ENCODE data around the gene NONO. TPM values are rescaled to one million over a fixed set of nuclear protein-coding genes. Genes with fewer than 3 reads are reported as not detected.
"Not testable (repeated sequence)": the region's sequence is repeated elsewhere in the genome, so short reads cannot be mapped to it uniquely, and the experiment has no call there.

Gene NONO
- total RNA-seq, 2 donors from 2014 or later: 527 to 606 TPM

DNA sequence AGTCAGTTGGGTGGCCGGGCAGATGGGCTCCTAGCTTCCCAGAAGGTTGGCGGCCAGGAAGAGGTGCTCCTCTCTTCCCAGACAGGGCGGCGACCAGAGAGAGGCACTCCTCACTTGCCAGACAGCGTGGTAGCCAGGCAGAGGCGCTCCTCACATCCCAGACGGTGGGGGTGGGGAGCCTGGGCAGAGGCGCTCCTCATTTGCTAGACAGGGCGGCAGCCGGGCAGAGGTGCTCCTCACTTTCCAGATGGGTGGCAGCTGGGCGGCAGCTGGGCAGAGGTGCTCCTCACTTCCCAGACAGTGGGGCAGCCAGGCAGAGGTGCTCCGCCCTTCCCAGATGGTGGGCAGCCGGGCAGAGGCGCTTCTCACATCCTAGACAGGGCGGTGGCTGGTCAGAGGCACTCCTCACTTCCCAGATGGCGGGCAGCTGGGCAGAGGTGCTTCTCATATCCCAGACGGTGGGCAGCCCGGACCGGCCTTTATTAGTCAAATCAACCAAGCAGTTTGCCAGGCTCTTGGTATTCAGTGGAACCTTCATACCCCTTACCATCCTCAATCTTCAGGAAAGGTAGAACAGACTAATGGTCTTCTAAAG lies 13.5 kb upstream of the NONO start:
- no peak for DNase-seq (ENCODE audit: low spot score in 2 of 2)
- Mint-ChIP-seq H3K27ac (no peak overlapping the region), H3K36me3 (no peaks in the 10 kb centered on the region), H3K9me3 (no peaks in the 10 kb centered on the region)
- ATAC-seq: no peak

DNA sequence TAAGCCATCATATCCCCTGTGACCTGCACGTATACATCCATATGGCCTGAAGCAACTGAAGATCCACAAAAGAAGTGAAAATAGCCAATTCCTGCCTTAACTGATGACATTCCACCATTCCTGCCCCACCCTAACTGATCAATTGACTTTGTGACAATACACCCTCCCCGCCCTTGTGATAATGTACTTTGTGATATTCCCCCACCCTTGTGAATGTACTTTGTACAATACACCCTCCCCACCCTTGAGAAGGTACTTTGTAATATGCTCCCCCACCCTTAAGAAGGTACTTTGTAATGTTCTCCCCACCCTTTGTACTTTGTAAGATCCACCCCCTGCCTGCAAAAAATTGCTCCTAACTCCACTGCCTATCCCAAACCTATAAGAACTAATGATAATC lies 11.1 kb upstream of the NONO start:
- DNase-seq (ENCODE audit: low spot score in 2 of 2); ATAC-seq; H3K36me3 Mint-ChIP-seq; H3K9me3 Mint-ChIP-seq: not testable (repeated sequence)
- peak overlapping the region in 1 of 2 donors; percentile 40 for H3K27ac Mint-ChIP-seq

DNA sequence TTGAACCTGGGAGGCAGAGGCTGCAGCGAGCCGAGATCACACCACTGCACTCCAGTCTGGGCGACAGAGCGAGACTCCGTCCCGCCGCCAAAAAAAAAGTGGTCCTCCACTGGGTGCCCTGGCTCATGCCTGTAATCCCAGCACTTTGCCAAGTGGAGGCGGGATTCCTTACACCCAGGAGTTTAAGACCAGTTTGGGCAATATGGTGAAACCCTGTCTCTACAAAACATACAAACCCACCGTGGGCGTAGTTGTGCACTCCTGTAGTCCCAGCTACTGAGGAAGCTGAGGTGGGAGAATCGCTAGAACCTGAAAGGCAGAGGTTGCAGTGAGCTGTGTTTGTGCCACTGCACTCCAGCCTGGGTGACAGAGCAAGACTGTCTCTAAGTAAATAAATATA lies 2.1 kb upstream of the NONO start:
- not testable (repeated sequence) for DNase-seq (ENCODE audit: low spot score in 2 of 2); H3K27ac Mint-ChIP-seq; ATAC-seq; H3K9me3 Mint-ChIP-seq
- H3K36me3 Mint-ChIP-seq: peaks cover 0 to 16% of the 10 kb centered on the region in 2 donors

DNA sequence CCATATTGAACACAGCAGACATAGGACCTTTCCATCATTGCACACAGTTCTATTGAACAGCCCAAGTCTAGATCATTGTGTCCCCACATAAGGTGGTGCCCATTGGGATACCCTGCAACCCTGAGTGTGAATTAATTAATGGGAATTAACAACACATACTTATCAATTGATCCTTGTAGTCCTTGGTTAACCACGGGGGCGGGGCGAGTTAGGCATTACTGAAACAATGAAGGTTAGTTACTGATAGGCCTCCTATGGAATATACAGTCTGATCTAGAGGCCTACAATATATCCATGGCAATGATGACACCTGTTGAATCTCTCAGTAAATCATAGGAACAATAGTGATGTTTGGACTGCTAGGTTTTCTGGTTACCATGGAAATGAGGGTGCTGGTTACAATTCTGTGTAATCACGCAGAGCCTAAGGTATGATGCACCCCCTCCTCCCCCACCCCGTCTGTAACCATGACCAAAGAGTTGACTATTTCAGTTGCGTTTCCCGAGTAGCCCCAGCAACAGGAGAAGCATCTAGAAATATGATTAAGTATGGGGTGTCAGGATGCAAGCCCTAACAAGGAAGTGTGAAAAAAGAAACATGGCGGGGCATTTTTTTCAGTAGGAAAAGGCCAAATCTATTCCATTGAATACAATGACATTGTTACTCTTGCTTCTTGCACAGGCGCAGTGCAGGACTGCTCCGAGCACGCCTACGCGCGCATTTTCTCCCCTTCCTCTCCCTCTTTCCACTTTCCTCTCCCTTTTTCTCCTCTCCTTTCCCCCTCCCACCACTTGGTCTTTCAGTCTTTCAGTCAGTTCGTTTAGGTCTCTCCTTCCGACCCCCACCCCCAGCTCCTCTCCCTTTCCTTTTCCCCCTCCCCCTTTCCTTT lies 677 bp upstream of the NONO start:
- peak; percentile 71 to 83 for ATAC-seq
- Mint-ChIP-seq H3K9me3 (no peaks in the 10 kb centered on the region), H3K36me3 (peaks cover 0 to 16% of the 10 kb centered on the region in 2 donors), H3K27ac (peak overlapping the region; percentile 98 to 100)
- DNase-seq (ENCODE audit: low spot score in 2 of 2): peak; percentile 43 to 55

DNA sequence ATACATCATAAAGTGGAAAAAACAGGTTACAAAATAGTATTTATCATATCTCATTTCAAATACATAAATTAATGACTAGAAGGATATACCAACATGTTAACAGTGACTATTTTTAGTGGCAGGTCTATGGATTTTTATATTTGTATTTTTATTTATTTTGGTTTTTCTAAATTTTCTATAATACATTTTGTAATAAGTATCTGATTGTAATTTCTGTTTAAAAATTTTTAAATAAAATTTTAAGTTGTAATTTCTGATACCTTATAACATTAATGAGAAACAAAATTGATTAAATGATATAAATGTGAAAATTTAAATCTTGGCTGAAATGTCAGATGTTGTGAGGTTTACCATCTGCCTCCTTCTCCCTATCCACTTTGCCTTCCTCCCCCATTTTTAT lies 2.5 kb downstream of the NONO start:
- H3K36me3 Mint-ChIP-seq: peaks cover 0 to 22% of the 10 kb centered on the region in 2 donors
- no peaks in the 10 kb centered on the region for H3K9me3 Mint-ChIP-seq
- peak overlapping the region in 1 of 2 donors; percentile 90 for H3K27ac Mint-ChIP-seq
- no peak for DNase-seq (ENCODE audit: low spot score in 2 of 2)
- ATAC-seq: no peak

DNA sequence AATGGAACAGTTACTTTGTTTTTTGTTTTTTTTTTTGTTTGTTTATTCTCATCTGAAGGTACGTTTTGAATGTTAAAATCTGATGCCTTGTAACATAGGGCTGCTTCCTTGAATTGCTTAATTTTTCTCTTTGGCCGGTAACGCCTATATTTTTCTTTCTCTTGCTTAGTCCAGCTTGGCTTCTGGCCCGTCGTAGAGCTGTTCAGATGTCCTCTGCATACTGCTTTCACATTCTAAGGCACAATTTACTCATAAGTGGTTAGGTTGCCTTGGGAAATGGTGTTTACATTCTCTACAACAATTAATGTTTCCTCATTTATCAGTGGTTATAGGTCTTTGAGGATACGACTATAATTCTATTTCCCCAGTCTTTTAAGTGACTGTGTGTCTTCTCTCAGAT lies 7.9 kb downstream of the NONO start:
- no peak overlapping the region for H3K27ac Mint-ChIP-seq
- ATAC-seq (no peak), DNase-seq (ENCODE audit: low spot score in 2 of 2) (no peak)
- H3K36me3 Mint-ChIP-seq: peaks cover 11 to 18% of the 10 kb centered on the region in 2 donors
- H3K9me3 Mint-ChIP-seq: no peaks in the 10 kb centered on the region

DNA sequence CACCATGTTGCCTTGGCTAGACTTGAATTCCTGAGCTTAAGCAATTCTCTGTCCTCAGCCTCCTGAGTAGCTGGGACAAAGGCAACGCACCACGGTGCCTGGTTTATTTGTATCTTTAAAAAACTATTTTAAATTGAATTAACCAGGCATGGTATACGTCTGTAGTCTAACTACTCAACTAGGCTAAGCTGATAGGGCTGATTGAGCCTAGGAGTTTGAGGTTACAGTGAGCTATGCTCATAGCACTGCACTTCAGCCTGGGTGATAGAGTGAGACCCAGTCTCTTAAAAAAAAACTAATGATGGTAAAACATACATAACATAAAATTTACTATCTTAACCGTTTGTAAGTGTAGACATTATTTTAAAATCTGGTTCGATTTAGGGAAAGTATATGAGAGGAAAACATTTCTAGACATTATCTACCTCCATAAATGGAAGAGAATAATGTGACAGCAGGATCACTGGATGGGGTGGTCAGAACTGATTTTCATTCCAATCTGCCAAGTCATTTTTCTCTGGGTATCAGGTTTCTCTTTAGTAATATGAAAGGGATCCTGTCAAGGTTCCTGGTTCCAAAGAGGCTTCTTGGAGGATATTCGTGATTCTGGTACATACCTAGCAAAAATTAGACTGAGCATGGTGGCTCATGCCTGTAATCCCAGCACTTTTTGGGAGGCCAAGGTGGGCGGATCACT lies 9.4 kb downstream of the NONO start:
- Mint-ChIP-seq H3K36me3 (peaks cover 24 to 31% of the 10 kb centered on the region in 2 donors), H3K9me3 (no peaks in the 10 kb centered on the region), H3K27ac (no peak overlapping the region)
- no peak for ATAC-seq
- no peak for DNase-seq (ENCODE audit: low spot score in 2 of 2)

DNA sequence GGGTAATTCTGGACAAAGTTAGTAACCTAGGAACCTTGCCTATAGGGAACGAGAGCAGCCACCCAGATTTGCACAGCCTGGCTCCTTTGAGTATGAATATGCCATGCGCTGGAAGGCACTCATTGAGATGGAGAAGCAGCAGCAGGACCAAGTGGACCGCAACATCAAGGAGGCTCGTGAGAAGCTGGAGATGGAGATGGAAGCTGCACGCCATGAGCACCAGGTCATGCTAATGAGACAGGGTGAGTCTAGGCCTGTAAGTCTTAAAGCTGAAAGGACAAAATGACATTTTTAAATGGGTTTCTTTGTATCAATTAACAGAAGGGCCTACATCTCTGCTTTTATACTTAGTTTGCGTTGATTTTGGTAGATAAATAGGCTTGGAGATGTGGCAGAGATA lies 13.4 kb downstream of the NONO start:
- Mint-ChIP-seq H3K9me3 (no peaks in the 10 kb centered on the region), H3K27ac (no peak overlapping the region), H3K36me3 (peaks cover 20 to 28% of the 10 kb centered on the region in 2 donors)
- ATAC-seq: no peak
- no peak for DNase-seq (ENCODE audit: low spot score in 2 of 2)

DNA sequence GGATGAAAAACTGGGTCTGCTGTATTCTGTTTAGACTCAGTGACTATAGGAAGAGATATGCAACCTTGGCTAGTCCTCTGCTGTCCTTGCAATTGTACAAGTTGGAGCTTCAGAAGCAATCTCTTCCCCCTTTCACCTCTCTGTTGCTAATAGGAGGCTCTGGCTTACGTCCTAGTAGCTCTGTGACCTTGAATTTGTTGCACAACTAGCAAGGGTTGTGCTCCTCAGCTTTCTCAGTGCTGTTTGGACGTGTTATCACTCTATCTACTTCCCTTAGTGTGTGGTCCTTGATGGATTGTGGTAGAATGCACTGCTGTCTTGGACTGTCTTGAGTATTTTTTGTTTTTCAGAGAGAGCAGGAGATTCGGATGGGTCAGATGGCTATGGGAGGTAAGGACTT lies 14.7 kb downstream of the NONO start:
- DNase-seq (ENCODE audit: low spot score in 2 of 2) (no peak), ATAC-seq (no peak)
- Mint-ChIP-seq H3K27ac (no peak overlapping the region), H3K36me3 (peaks cover 20 to 28% of the 10 kb centered on the region in 2 donors), H3K9me3 (no peaks in the 10 kb centered on the region)

DNA sequence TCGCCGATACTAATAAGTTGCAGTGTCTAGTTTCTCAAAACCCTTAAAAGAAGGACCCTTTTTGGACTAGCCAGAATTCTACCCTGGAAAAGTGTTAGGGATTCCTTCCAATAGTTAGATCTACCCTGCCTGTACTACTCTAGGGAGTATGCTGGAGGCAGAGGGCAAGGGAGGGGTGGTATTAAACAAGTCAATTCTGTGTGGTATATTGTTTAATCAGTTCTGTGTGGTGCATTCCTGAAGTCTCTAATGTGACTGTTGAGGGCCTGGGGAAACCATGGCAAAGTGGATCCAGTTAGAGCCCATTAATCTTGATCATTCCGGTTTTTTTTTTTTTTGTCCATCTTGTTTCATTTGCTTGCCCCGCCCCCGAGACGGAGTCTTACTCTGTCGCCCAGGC lies 16.6 kb downstream of the NONO start:
- Mint-ChIP-seq H3K36me3 (peaks cover 20 to 33% of the 10 kb centered on the region in 2 donors), H3K27ac (peak overlapping the region in 1 of 2 donors; percentile 13)
- not testable (repeated sequence) for ATAC-seq; DNase-seq (ENCODE audit: low spot score in 2 of 2); H3K9me3 Mint-ChIP-seq

DNA sequence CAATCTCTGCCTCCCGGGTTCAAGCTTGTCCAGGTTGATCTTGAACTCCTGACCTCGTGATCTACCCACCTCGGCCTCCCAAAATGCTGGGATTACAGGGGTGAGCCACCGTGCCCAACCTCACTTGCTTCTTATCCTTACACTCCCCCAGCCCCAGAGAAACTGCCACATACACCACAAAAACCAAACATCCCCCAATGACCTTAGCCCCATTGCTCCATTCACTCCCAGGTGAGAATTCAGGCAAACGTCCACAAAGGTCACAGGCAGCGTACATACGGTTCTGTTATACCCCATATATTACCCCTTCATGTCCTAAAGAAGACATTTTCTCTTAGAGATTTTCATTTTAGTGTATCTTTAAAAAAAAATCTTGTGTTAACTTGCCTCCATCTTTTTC lies 17.1 kb downstream of the NONO start:
- not testable (repeated sequence) for H3K9me3 Mint-ChIP-seq; DNase-seq (ENCODE audit: low spot score in 2 of 2); ATAC-seq
- Mint-ChIP-seq H3K27ac (peak overlapping the region in 1 of 2 donors; percentile 13), H3K36me3 (peaks cover 20 to 33% of the 10 kb centered on the region in 2 donors)

DNA sequence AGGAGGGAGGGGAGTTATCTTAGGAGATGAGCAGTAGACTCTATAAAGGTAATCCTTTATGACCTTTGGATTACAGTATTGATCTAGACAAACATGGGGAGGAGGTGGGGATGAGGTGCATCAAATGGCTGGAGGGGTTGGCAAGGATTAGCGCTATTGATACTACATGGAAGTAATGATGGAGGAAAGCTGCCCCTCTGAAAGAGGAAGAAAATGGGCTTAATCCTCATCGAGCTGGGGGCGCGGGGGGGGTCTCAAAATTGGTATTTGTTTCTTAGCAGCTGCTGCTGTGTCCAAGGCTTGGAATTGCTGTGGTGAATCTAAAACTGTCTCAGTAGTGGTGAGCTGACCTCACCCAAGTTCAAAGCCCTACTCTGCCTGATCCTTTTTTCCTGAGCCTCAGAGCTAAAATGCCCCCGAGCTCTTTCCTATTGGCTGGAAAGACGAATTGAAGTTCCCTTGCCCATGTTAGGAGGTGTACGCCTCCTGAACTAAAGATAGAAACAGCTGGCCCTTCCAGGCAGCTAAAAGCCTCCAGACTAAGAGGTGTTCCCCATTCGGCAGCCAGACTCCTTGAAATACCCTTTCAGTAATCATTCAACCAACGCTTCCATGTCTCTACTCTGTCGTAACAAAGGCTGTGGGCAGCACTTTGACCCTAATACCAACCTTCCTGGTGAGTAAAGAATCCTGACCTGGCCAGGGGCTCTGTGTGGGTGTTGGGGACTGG lies 17.9 kb downstream of the NONO start, which contains the start of gene ITGB1BP2:
Gene ITGB1BP2, plus strand, starts transcription at position 556 of the 730 bp plus-strand sequence. Its CDS starts 57 bp downstream, at position 613.
- H3K27ac Mint-ChIP-seq: peak within 1 kb of the TSS; percentile 24 to 88
- peaks cover 20 to 32% of the 10 kb centered on the region in 2 donors for H3K36me3 Mint-ChIP-seq
- no peaks in the 10 kb centered on the region for H3K9me3 Mint-ChIP-seq
- no peak for DNase-seq (ENCODE audit: low spot score in 2 of 2)
- no peak for ATAC-seq

DNA sequence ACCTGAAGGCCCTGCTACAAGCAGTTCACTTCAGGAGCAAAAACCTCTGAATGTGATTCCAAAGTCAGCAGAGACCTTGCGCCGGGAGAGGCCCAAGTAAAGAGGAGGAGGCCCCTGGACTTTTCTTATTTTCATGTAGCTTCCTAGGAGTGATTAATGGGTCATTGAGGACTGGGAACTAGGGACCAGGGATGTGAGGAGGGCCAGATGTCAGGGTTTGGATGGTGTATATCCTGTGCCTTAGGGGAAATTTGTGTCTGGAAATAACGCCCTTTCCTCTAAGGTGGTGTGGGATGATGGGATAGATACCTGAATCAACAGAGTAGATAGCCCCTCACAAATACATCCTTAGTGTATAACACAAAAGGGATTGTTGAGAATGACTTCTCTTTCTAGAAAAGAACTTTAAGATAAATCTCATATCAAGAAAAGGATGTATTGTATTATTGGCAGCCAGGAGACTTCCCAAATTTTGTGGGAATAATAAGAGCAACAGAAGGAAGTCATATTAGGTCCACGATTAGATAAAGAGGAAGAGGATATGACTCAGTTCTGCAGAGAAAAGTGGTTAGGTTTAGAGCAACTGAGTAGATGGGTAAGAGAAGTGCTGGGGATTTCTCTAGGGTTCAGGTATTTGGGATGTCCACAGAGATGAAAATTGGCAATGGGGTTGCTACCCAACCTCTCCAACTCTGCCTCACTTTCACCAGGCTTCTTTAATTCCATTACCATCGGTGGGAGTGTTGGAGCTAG lies 19.2 kb downstream of the NONO start:
- H3K9me3 Mint-ChIP-seq: no peaks in the 10 kb centered on the region
- peak overlapping the region; percentile 24 to 88 for H3K27ac Mint-ChIP-seq
- ATAC-seq (peak; percentile 29 to 30), DNase-seq (ENCODE audit: low spot score in 2 of 2) (no peak)
- peaks cover 7 to 19% of the 10 kb centered on the region in 2 donors for H3K36me3 Mint-ChIP-seq

DNA sequence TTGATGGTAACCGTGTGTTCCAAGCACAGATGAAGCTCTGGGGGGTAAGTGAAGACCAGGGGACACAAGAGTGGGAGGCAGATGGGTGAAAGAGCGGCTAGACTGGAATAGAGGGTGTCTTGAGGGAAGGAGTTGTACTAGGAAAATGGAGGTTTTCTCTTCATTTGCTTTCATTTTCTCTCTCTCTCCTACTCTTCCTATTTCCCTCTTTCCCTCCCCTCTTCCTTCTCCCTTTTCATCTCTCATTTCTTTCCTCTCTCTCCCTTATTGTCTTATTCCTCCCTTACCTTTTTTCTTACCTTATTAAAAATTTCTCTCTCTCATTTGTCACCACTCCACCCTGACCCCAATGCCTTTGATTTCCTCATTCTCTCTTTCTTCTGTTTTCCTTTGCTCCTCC lies 21.1 kb downstream of the NONO start:
- peak overlapping the region in 1 of 2 donors; percentile 70 for H3K27ac Mint-ChIP-seq
- peaks cover 7 to 12% of the 10 kb centered on the region in 2 donors for H3K36me3 Mint-ChIP-seq

DNA sequence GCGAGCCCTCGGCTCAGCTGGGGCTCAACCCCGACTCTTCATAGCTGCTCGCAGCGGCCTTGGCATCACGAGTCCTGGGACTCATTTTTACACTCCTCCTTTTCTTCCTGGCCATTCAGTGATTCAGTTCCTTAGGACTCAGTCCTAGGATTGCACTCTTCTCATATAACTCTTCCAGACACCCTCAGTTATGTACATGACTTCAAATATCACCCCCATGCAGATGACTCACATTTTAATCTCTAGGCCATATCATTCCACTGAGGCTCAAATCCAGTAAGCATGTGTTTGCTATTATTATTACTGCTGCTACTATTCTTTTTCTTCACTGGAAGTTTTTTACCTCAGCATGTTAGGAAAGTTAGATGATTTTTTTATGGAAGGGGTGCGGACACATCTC lies 32.5 kb downstream of the NONO start:
- peaks cover 0 to 6% of the 10 kb centered on the region in 2 donors for H3K36me3 Mint-ChIP-seq
- no peak for ATAC-seq

More for the DNA sequence above, 21.1 kb downstream of the NONO start:
- H3K9me3 Mint-ChIP-seq: no peaks in the 10 kb centered on the region
- DNase-seq (ENCODE audit: low spot score in 2 of 2): no peak
- ATAC-seq: no peak

DNA sequence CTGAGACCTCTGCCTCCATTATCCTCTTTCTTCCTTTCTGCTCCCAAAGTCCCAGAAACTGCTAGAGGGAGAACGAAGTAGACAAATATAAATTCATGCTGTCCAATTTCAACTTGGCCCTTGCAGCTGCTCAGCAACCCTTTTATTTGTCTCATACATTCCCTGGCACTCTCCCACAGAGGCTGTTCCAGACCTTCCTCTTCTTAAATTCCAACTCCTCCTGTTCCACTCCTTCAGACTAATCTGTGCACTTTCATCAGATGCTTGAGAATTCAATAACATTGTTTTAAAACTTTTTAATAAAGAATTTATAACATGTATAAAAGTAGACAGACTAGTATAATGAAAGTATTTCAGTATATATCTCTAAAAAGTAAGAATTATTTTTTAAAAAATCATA lies 33.5 kb downstream of the NONO start:
- H3K36me3 Mint-ChIP-seq; DNase-seq (ENCODE audit: low spot score in 2 of 2); H3K27ac Mint-ChIP-seq; H3K9me3 Mint-ChIP-seq; ATAC-seq: not testable (repeated sequence)

More for the DNA sequence above, 32.5 kb downstream of the NONO start:
- no peaks in the 10 kb centered on the region for H3K9me3 Mint-ChIP-seq
- peak overlapping the region in 1 of 2 donors; percentile 54 for H3K27ac Mint-ChIP-seq
- no peak for DNase-seq (ENCODE audit: low spot score in 2 of 2)
